HG02973 (cell line): ENCODE results near the gene PTK6.
A peak's percentile ranks its signal among the peaks of the same experiment; 100 is the strongest.

Experiments
- ATAC-seq: cut with Tn5 transposase; IDR thresholded peaks from one replicate; pipeline ENCODE4 v1.9.1; 2021; ENCODE audit warnings: moderate library complexity; ENCODE audit not compliant: unreplicated experiment

The PTK6 gene

DNA sequence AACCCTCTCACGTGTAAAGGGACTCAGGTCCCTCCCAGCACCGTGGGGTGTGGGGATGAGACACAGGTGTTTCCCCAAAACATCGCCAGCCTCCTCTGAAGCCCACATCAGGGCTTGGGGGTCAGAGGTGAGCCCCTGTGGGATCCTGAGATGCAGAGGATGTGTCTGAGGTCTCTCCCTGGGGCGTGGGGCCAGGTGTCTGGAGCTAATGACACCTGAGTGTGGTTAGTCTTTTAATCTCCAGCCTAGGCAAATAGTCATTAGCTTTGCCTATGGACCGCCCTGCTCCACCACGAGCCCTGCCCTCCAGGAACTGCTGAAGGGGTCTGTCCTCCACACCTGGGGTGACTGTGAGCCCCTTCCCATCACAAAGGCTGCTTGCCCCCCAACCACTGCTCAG is 8.6 kb upstream of the PTK6 start:
- no peak for ATAC-seq

DNA sequence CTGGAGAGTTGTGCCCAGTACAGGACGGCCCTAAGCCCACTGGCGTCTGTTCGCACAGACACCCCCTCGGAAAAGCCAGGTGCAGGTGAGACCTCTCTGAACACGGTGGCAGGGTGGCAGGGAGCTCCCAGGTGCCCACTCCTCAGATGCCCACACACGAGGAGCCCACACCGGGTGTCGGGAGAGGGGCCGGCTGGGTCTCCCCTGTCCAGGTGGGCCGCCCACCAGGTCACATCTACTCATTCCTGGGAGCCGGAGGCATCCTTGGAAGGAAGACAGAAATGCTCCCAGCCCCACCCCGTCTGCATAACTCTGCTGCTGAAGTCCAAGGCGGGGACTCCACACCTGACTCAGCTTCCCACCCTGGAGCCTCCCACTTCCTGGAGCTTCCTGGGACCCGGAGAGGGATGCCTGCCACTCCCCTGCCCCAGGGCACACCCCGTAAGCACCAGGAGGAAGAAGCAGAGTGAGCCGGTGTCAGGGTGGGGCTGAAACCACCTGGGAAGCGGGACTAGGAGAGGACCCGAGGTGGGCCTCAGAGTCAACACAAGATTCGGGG is 7.9 kb upstream of the PTK6 start:
- no peak for ATAC-seq

DNA sequence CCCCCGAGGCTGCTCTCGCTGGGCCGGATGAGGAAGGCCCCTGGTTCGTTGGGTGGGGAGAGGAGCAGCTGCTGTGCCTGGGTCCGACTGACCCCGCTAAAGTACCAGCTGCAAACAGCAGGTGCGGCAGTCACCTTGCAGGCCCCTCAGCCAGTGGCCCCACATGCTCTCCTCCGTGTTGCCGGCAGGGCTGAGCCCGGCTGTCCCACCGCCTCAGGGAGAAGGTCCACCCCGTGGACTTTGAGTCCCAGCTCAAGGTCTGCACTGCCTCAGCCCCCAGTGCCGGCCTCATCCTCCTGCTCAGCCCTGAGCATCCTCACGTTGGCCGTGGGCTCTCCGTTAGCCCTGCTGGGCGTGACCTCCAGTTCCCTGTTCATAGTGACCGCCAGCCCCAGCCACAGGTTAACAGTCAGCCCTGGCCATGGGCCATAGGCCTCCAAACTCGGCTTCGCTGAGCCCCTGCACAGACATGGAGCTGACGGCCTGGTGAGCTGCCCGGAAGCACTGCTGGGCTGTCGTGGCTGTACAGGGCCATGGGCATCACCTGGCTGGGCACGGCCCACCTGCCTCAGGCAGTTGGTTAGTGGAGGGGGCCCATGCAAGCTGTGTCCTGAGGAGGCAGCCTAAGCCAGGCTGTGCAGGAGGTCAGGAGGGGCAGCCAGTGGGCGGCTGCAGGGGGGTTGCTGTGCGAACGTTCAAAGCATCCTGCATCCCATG is 7.2 kb upstream of the PTK6 start:
- ATAC-seq, result no peak

DNA sequence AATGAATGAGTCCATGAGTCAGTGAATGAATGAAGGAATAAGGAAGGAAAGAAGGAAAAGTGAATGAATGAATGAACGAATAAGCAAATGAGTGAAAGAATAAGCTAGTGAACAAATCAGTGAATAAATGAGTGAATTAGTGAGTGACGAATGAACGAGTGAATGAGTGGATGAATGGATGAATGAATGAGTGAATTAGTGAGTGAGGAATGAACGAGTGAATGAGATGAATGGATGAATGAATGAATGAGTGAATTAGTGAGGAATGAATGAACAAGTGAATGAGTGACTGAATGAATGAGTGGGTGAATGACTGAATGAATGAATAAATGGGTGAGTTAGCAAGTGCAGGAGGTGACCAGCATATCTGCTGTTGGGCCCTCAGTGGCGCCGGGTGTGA is 6.6 kb upstream of the PTK6 start:
- no peak for ATAC-seq

DNA sequence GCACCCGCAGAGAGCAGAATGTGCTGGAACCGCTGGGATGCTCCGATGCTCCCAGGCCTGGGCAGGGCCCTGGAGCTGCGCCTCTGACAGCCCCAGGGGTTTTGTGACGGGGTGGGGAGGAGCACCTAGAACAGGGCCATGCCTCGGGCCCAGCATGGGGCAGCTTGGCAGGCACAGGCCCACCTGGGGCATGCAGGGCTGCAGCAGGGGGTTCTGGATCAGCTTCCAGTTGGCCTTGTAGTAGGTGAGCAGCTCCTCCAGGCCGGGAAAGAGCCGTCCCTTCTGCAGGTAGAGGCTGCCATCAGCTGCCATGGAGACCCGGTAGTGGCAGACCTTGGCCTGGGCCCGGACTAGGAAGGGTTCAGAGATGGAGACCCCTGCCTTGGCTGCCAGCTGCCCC is 6.0 kb upstream of the PTK6 start:
- ATAC-seq, result no peak

DNA sequence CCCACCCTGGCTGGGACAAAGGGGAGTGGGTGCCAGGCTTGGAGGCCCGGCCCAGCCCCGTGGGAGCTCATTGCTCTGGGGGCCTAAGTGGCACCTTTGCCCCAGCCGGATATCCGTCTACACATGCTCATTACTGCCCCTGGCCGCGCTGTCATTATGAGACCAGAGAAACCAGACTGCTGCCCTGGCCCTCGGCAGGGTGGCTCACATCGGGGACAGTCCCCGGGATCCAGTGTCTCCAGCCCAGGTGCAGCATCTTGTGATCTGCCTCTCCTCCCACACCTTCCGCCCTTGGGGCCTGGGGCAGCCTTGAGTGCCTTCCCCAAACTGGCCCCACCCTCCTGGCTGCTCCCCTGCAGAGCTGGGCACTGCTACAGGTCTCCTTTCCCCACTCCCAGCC is 5.5 kb upstream of the PTK6 start:
- no peak for ATAC-seq

DNA sequence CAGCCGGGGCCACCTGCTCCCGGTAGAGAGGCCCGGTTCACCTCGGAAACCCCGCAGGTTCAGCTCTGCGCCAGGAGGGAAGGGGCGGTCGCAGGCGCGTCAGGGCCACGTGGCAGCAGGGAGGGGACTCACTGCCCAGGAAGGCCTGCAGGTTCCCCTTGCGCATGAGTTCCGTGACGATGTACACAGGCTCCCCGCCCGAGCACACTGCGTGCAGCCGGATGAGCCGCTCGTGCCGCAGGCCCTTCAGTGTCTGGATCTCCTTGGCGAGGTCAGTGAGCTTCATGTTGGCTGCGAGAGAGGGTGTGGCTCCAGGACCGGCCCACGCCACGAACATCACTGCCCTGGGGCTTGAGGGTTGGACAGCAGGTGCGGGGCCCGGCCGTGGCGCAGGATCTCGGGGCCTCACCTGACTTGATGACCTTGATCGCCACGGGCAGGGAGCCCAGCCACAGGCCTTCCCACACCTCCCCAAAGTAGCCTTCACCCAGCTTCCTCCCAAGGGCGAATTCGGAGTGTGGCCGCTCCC is 4.9 kb upstream of the PTK6 start:
- ATAC-seq, result no peak

DNA sequence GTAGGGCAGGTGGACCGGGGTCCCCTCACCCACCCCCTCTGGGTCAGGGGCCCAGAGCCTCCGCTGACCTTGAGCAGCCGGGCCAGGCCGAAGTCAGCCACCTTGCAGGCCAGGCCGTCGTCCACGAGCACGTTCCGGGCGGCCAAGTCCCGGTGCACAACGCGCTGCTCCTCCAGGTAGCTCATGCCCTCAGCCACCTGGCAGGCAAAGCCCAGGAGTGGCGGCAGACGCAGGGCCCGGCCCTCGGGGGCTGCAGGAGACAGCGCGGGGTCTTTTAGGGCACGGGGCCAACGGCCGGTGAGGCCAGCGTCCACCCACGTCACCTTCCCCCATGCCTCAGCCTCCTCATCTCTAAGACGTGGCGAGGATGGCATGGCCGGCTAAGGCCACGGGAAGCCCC is 4.2 kb upstream of the PTK6 start:
- no peak for ATAC-seq

DNA sequence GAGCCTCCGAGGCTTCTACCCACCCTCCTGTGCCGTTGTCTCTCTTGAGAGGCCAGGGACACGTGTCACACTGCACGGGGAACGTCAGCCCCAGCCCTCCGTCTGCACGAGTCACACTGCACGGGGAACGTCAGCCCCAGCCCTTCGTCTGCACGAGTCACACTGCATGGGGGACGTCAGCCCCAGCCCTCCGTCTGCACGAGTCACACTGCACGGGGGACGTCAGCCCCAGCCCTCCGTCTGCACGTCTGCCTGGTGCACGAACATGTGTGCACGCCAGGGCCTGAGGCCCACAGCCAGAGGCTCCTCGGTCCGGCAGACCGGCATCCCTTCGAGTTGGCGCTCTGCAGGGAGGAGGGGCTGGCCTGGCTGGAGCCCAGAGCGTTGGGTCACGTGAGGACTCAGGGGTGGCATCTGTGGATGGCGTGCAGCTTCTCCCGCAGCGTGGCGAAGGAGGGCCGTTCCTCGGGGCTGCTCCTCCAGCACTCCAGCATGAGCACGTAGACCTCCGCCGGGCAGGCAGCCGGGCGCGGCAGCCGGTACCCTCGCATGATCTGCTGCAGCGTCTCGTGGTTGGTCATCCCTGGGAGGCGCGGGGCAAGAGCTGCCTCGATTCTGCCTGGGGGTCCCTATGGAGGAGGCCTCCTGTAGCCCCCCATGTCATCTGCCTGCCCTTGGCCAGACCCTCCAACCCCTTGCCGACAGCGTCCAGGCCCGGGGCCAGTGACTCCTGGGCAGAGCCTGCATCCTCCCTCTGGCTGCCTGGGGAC is 3.4 kb upstream of the PTK6 start:
- no peak for ATAC-seq

DNA sequence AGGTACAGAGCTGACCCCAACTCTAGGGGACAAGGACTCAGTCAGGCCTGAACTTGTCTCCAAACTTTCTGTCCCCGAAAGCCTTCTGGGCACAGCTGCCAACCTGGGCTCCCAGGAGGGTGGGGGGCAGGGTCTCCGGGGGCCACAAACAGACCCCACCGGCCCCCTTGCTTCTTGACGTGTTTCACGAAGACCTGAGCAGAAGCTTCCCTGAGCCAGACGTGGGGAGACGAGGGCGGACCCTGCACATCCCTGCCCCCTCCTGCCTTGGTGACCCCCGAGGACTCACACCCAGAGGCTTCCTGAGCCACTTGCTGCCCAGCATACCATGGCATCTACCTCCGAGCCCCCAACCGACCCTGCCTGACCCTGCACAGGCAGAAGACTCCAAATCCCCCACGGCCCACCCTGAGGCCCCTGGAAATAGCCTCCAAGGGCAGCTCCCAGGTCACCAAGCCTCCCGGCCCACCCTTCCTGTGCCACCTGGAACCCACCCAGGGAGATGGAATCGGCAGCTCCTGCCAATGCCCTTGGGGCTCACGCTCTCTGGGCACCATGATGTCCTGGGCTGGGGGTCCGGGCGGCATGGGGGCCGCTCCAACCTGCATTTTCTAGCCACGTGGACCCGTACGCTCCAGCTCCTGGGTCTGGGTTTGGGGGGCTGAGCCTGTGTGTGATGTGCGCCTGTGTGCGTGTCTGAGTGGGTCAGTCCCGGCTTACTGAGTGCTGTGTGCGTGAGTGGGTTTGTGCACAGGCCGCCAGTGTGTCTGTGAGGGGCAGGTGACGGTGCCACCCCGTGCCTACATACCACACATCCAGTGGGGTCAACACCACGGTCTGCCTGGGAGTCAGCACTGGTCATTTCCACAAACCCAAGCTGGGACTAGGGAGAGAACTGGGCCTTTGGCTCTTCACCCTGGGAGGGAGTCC is 2.5 kb upstream of the PTK6 start:
- ATAC-seq, result no peak

DNA sequence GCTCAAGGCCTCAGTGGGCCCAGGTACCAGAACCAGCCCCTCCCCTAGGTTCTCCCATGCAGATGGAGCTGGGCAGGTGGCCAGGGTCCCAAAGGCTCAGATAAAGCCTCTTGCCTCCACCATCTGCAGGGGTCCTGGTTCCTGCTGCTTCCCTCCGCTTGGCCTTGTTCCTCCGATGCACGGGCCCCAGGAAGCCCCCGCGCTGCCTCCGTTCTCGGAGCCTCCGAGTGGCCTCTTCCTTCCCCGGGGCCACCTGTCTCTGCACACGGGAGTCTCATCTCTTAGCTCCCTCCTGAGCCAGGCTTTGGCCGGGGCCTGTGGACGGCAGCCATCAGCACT is 1.9 kb upstream of the PTK6 start:
- no peak for ATAC-seq

DNA sequence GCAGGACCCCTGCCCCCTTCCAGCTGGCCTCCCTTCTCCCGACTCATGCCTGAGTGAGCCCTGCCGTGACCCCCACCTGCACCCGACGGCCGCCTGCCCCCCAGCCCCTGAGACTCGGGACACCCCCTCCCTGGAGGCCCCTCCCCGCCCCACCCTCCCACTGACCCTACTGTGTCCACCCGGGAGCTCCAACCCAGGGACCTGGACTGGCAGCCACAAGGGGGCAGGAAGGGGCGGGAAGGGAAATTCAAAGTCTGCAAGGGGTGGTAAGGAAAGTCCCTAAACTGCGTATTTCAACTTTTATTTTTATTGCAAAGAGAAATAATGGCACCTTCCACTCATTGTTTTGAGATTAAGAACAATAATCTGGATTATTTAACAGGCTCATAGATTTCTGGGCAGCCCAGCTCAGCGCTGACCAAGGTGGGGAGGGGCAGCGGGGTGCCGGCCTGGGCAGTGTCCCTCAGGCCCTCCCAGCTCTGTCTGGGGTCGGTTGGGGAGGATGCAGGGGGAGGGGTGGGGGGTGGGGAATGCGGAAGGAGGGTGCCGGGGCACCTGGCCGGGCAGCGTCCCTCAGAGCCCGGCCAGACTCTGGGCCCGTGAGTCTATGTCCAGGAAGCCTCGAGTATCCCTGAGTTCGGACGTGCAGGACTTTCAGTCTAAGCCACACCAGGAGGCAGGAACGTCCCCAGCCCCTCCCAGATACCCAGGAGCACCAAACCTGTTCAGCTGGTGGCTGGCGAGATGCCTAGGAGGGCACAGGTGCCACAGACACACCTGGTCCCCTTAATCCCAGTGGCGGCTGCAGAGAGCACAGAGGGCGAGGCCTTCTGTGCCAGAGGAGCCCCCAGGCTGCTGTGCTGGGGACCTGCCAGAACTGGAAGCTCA is 1.3 kb upstream of the PTK6 start:
- no peak for ATAC-seq

DNA sequence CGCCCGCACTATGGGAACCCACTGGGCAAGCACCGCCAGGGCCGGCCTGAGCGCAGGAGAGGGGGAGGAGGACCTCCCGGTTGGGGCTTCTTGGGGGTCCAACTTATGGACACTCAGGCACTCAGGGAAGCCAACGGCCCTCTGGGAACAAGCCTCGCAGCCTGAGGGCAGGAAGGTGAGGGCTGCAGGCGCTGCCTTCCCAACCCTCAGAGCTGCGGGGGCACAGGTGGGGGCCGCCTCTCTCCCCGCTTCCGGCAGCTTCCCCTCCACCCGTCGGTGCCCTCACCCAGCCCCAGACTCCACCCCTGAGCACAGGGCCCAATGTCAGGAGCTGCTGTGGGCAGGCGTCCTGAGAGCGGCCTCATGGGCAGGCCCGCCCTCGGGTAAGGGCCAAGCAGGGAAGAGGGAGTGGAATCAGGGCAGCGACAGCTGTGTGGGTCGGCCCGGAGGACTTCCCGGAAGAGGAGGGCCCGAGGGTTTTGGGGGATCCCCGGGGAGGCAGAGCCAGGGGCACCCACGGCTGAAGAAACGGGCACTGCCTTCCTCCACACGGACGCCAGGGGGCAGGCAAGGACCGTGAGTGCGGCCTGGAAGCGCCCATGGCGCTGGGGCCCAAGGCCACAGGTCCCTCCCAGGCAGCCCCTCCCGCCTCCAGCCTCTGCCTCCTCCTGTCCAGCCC is 488 bp upstream of the PTK6 start:
- peak; percentile 72 for ATAC-seq

DNA sequence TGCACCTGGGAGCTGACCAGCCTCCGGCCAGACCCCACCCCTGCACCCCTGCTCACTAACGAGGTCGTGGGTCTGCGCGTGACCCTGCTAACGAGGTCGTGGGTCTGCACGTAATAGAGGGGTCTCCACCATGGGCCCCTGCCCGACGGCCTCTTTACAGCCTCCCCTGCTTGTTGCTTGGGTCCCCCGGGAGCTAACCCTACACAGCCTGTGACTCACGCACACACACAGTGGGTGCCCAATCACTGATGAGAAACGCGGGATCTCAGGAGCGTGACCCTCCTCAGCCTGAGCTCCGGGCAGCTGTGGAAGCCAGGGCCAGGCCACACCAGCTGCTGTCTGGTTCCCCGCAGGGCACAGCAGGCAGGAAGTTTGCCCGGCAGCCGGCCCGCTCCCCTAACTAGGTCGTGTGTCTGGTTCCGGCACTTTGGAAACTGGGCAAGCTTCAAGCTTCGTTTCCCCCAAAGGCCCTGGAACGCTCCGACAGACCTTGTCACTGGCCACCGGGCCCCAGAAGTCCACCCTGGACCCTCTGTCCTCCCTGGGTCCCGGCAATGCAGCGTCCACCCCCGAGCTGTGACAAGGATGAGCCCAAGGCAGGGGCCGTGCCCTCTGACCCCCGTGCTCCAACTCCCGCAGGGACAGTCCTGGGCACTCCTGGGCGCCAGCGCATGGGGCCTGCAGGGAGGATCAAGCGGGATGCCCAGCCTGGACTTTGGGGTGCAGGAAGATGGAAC is 767 bp downstream of the PTK6 start:
- no peak for ATAC-seq

DNA sequence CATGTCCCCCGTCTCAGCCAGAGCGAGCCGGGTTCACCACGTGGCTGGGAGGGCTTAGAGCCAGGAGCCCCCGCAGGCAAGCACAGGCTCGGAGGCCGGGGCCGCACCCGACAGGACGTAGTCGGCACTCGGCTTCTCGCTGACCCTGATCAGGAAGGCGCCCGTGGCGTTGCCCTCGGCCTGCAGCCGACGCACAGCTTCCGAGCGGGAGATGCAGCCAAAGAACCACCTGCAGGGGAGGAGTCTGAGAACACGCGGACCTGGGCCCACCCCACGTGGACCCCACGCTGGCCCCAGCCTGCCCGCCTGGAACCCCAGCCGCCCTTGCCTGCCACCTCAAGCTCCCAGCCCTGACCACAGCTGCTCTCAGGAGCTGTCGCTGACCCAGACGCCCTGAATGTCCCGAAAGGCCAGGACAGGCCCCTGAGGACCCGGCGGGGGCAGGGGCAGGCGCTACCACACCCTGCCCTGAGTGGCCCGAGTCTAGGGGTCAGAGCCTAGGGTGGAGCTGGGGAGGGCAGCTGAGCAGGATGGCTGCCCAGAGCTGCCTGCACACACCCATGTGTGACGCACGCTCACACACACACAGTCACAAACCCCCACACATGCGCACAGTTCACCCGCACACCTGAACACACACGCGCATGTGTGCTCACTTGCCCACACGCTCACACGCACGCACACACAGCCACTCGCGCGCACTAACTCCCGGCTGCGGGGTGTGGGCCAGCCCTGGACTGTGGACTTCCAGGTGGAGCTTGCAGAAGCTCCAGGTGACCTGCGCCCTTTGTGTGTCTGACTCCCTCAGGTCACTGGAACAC is 2.1 kb downstream of the PTK6 start:
- ATAC-seq, result no peak

DNA sequence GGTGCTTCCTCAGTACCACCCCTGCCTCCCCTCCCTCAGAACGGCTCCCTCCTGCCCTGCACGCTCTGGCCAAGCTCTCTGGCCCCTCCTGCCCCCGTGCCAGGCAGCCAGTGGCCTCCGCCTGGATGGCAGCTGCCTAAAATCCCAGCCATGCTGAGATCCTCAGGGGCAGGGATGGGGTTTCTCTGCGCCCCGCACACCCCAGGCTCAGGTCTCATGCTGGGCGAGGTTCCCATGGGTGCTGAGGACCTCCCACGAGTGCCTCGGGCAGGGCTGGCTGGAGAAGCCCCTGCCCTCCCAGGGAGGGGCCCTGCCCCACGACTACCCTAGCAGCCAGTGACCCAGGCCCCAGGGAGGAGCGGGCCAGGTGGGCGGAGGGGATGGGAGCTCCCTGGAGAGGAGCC is 2.7 kb downstream of the PTK6 start:
- no peak for ATAC-seq

DNA sequence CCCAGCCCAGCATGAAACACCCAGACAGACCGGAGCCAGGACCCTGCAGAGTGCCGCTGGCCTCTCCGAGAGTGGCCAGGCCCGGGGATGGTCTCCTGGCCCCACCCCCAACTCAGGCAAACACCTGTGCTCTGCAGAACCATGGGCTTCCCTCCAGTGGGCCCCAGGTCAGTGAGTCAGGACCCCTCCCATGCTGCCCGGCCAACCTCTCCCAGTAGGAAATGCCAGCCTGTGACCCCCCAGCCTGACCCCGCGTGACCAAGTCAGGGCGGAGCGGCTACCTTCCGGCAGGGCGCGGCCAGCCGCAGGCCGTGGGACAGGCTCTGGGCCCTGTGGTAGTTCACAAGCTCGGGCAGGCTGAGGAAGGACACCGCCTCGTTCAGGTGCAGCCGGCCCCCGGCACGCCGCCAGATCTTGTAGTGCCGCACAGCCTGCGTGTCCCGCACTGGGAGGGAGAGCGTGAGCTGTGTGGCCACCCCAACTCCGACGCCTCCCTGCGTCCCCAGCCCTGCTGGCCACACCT is 3.2 kb downstream of the PTK6 start:
- ATAC-seq, result no peak

DNA sequence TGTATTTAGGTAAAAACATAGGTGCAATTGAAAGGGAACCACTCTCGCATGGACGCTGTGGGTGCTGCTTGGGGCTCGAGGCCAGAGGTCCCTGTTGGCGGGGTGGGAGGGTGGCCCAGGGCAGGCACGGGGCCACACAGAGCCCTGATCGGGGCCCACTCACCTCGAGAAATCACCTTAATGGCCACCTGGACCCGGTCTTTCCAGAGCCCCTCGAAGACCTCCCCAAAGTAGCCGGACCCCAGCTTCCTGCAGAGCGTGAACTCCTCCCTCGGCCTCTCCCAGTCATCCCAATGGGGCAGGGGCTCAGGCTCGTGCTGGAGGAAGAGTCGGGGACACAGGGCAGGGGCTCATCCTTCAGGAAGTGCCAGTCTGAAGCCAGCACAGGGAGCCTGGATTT is 3.8 kb downstream of the PTK6 start:
- no peak for ATAC-seq
